HepG2 (cell line): ENCODE data around the gene THSD4. TPM values are rescaled to one million over a fixed set of nuclear protein-coding genes. Genes with fewer than 3 reads are reported as not detected.

Experiments
- ATAC-seq: fragments of 200-7000 bp; cut with Tn5 transposase; 3 replicates; pipeline ENCODE4 v1.9.1; 2020; ENCODE audit warnings: mild to moderate bottlenecking, moderate library complexity
- BruUV-seq: library from RNA; stranded (reverse); fragments of 400-500 nt; replicated peaks from 2 replicates; lab custom pipeline; 2021; lab: Mats Ljungman, UMichigan
- CTCF ChIA-PET: fragments of 300-600 bp; formaldehyde crosslinking; extraction: SDS; loops from one replicate; lab custom pipeline; 2021; ENCODE audit warnings: low total read pairs, inconsistent platforms, low intra/inter-chr PET ratio; lab: Yijun Ruan, JAX
- POLR2A ChIA-PET: fragments of 350-600 bp; sonication (Branson Sonifier 250); formaldehyde crosslinking; loops from one replicate; lab custom pipeline; 2020; ENCODE audit warnings: antibody characterized with exemption, inconsistent platforms; lab: Yijun Ruan, JAX
- DNase-seq: peaks from one replicate; pipeline ENCODE4 v3.0.0-alpha.2; 2015; ENCODE audit warnings: low spot score
- FAIRE-seq: peaks from 3 replicates; lab custom pipeline; 2011; peaks lifted over from hg19 to GRCh38; lab: Jason Lieb, UNC
- H2AFZ ChIP-seq: one replicate; pipeline ENCODE4 v1.6.1; 2011; ENCODE audit warnings: low read length, inconsistent platforms
- H3K27ac ChIP-seq: fragments of 300-600 bp; 3 replicates; pipeline ENCODE4 v1.8.0; 2011; ENCODE audit warnings: mixed run types, mild to moderate bottlenecking, mixed read lengths, low read length, inconsistent platforms; ENCODE audit not compliant: insufficient read depth; ENCODE audit errors: extremely low read length
- H3K27me3 ChIP-seq, 2 experiments: fragments of 200-600 bp in 1 of 2; 2 replicates in 1 of 2; 3 replicates in 1 of 2; pipeline versions ENCODE4 v1.6.0 to v1.8.0; 2011; ENCODE audit warnings: low read length in 2 of 2, mild to moderate bottlenecking in 2 of 2, moderate library complexity in 2 of 2, inconsistent platforms in 1 of 2; ENCODE audit not compliant: insufficient read depth in 2 of 2, control insufficient read depth in 1 of 2
- H3K36me3 ChIP-seq, 2 experiments: fragments of 200-600 bp in 1 of 2; replicated peaks in 1 of 2; 2 replicates in 1 of 2; 3 replicates in 1 of 2; pipeline versions ENCODE4 v1.5.1 to v1.8.0; 2011; ENCODE audit warnings: low read length in 2 of 2, inconsistent platforms in 1 of 2; ENCODE audit not compliant: insufficient read depth in 2 of 2, control insufficient read depth in 1 of 2
- H3K4me1 ChIP-seq: 2 replicates; pipeline ENCODE4 v1.5.1; 2012; ENCODE audit warnings: low read length, inconsistent platforms; ENCODE audit not compliant: insufficient read depth
- H3K4me2 ChIP-seq: 2 replicates; pipeline ENCODE4 v1.6.0; 2011; ENCODE audit warnings: low read depth, low read length, inconsistent platforms
- H3K4me3 ChIP-seq, 3 experiments: fragments of 200-600 bp in 1 of 3; sonication (generic), shearing (Covaris generic) in 1 of 3; replicated peaks in 1 of 3; 2 replicates each; pipeline ENCODE4 v1.5.1; 2011 to 2016; ENCODE audit warnings: low read length in 3 of 3, inconsistent platforms in 2 of 3, low read depth in 2 of 3, mild to moderate bottlenecking in 2 of 3, control low read depth in 1 of 3, mixed read lengths in 1 of 3; ENCODE audit not compliant: insufficient read depth in 1 of 3
- H3K79me2 ChIP-seq: one replicate; pipeline ENCODE4 v1.6.1; 2011; ENCODE audit warnings: low read length, inconsistent platforms; ENCODE audit not compliant: insufficient read depth
- H3K9ac ChIP-seq: 2 replicates; pipeline ENCODE4 v1.6.0; 2011; ENCODE audit warnings: mild to moderate bottlenecking, low read depth, low read length, inconsistent platforms; ENCODE audit not compliant: insufficient read depth
- H3K9me3 ChIP-seq: 2 replicates; pipeline ENCODE4 v1.5.1; 2012; ENCODE audit warnings: mild to moderate bottlenecking, low read length
- H4K20me1 ChIP-seq: 2 replicates; pipeline ENCODE4 v1.6.0; 2011; ENCODE audit warnings: inconsistent platforms, mild to moderate bottlenecking, low read length, moderate library complexity; ENCODE audit not compliant: insufficient read depth
- BRCA1 ChIP-seq: sonication (generic); formaldehyde crosslinking; IDR thresholded peaks from 2 replicates; pipeline ENCODE4 v1.4.0; 2020; ENCODE audit warnings: missing genetic modification reagents
- CCAR2 ChIP-seq: fragments of 200-400 bp; formaldehyde crosslinking; optimal IDR thresholded peaks from 2 replicates; pipeline ENCODE3; 2018; ENCODE audit warnings: low read depth, mild to moderate bottlenecking, low read length, moderate library complexity
- MED8 ChIP-seq: sonication (generic); formaldehyde crosslinking; IDR thresholded peaks from 2 replicates; pipeline ENCODE4 v1.8.1; 2023; ENCODE audit warnings: mild to moderate bottlenecking, missing genetic modification reagents; ENCODE audit not compliant: insufficient replicate concordance
- NFYB ChIP-seq: sonication (generic); formaldehyde crosslinking; IDR thresholded peaks from 2 replicates; pipeline ENCODE4 v1.4.0; 2020; ENCODE audit warnings: missing genetic modification reagents
- PRPF4 ChIP-seq: fragments of 200-400 bp; formaldehyde crosslinking; IDR thresholded peaks from 2 replicates; pipeline ENCODE4 v1.6.1; 2016; ENCODE audit warnings: low read length, low read depth; ENCODE audit not compliant: poor library complexity, severe bottlenecking
- RARA ChIP-seq: IDR thresholded peaks from 2 replicates; pipeline ENCODE4 v1.6.1; 2016; ENCODE audit warnings: missing genetic modification reagents, missing compliant biosample characterization
- TAF1 ChIP-seq: sonication (generic); formaldehyde crosslinking; IDR thresholded peaks from 2 replicates; pipeline ENCODE4 v1.4.0; 2020; ENCODE audit warnings: missing genetic modification reagents
- THAP11 ChIP-seq: IDR thresholded peaks from 2 replicates; pipeline ENCODE4 v1.6.1; 2016; ENCODE audit warnings: missing biosample characterization, missing genetic modification reagents
- U2AF2 ChIP-seq: fragments of 200-400 bp; formaldehyde crosslinking; IDR thresholded peaks from 2 replicates; pipeline ENCODE4 v1.6.1; 2017; ENCODE audit warnings: low read depth, mild to moderate bottlenecking, low read length
- ZC3H4 ChIP-seq: sonication (generic); formaldehyde crosslinking; IDR thresholded peaks from 2 replicates; pipeline ENCODE4 v1.4.0; 2020; ENCODE audit warnings: missing genetic modification reagents, borderline replicate concordance
- ZEB1 ChIP-seq: IDR thresholded peaks from 2 replicates; pipeline ENCODE4 v1.6.1; 2012; ENCODE audit warnings: mild to moderate bottlenecking, low read depth, inconsistent platforms; ENCODE audit not compliant: insufficient replicate concordance
- ZNF24 ChIP-seq: fragments of 450-650 bp; IDR thresholded peaks from 2 replicates; pipeline ENCODE4 v1.6.1; 2017; ENCODE audit warnings: antibody characterized with exemption, mild to moderate bottlenecking
- ZNF616 ChIP-seq: sonication (generic); formaldehyde crosslinking; IDR thresholded peaks from 2 replicates; pipeline ENCODE4 v1.5.0; 2020; ENCODE audit warnings: low read depth, mild to moderate bottlenecking, missing genetic modification reagents
- ZNF710 ChIP-seq: sonication (generic); formaldehyde crosslinking; IDR thresholded peaks from 2 replicates; pipeline ENCODE4 v1.5.0; 2020; ENCODE audit warnings: mild to moderate bottlenecking, missing genetic modification reagents, borderline replicate concordance
- ZNF720 ChIP-seq: sonication (generic); formaldehyde crosslinking; IDR thresholded peaks from 2 replicates; pipeline ENCODE4 v1.4.0; 2020; ENCODE audit warnings: missing genetic modification reagents
- ZNF878 ChIP-seq: sonication (generic); formaldehyde crosslinking; IDR thresholded peaks from 2 replicates; pipeline ENCODE4 v1.8.1; 2023; ENCODE audit warnings: mild to moderate bottlenecking, missing genetic modification reagents, moderate library complexity
- WGBS: methylation state at CpG from one replicate; pipeline ENCODE4 v1.1.6; 2017; ENCODE audit warnings: low lambda C conversion rate; 5-methylcytosine and 5-hydroxymethylcytosine counted together
- in situ Hi-C: cut with HindIII; loops from 2 replicates; pipeline ENCODE4 v1.10.0; 2017; ENCODE audit warnings: low pct_unique_long_range_greater_than_20kb; ENCODE audit not compliant: extremely low pct_ligation_motif_present
- intact Hi-C: fragments of 100-400 bp; cut with micrococcal nuclease; formaldehyde crosslinking; loops from one replicate; pipeline ENCODE4 v1.10.0; 2022; ENCODE audit not compliant: unreplicated experiment
- polyA plus RNA-seq, 8 experiments: library from polyadenylated mRNA; depleted of rRNA in 3 of 8; stranded (reverse) in 7 of 8; unstranded in 1 of 8; fragments of >200 nt; fragmentation: Illumina TruSeq in 4 of 8; extraction: Trizol in 4 of 8; gene quantifications; 2 replicates each; pipeline versions ENCODE4 v1.2.1 to v1.2.3, GENCODE V29; 2011 to 2016; ENCODE audit warnings: low read depth in 4 of 8, missing spikeins in 1 of 8, mixed read lengths in 1 of 8; ENCODE audit not compliant: insufficient read depth in 1 of 8
- total RNA-seq, 5 experiments: library from RNA; depleted of rRNA; stranded (reverse); fragments of >200 nt; fragmentation: Illumina TruSeq; extraction: Trizol; gene quantifications; 2 replicates each; pipeline ENCODE4 v1.2.3, GENCODE V29; 2016; ENCODE audit warnings: low read depth in 1 of 5

Gene THSD4
- total and polyA plus RNA-seq, 2 of the 13 experiments (the other 11 are each of a cell fraction or from before 2014, with no cell fraction given): 0.07 to 0.21 TPM

GRCh38 chr15:71638876-71639275 lies 523.6 kb downstream of the THSD4 start:
- 100% methylated on average over 1 of the region's 1 CpG for WGBS
- Histone ChIP-seq H4K20me1 (no peaks in the 10 kb centered on the region), H3K9ac (no peak overlapping the region), H3K27ac (no peak overlapping the region), H3K9me3 (no peaks in the 10 kb centered on the region), H3K79me2 (no peaks in the 10 kb centered on the region), H3K4me3 (no peak overlapping the region), H3K36me3 (no peaks in the 10 kb centered on the region), H3K4me2 (no peak overlapping the region), H2AFZ (no peak overlapping the region), H3K27me3 (no peaks in the 10 kb centered on the region; a peak in 1 of 5 replicates), H3K4me1 (no peaks in the 10 kb centered on the region)
- FAIRE-seq (no peak), ATAC-seq (no peak), DNase-seq (no peak)
- in situ Hi-C loops: no loop called here
- BruUV-seq: no TSS peak
- ChIA-PET CTCF (no interaction called here), POLR2A (no interaction called here)
- TF ChIP-seq ZNF616 (CRISPR knock-in tag) (no peak), U2AF2 (no peak), PRPF4 (no peak), ZNF720 (CRISPR knock-in tag) (no peak), THAP11 (CRISPR knock-in tag) (no peak), NFYB (peak; percentile 32; the same call in 1 of the 2 replicates), RARA (CRISPR knock-in tag) (no peak)
- intact Hi-C loops: no loop called here

- POLR2A ChIA-PET: no interaction called here
Observed at GRCh38 chr15:71639471-71639870, 524.2 kb downstream of the THSD4 start.

More at GRCh38 chr15:71639471-71639870, 524.2 kb downstream of the THSD4 start:
- no peak overlapping the region for H3K9ac ChIP-seq
- TF ChIP-seq ZNF24: no peak
- TF ChIP-seq BRCA1 (CRISPR knock-in tag): no peak
- no peak for TF ChIP-seq TAF1 (CRISPR knock-in tag)
- no peak for TF ChIP-seq ZNF878
- TF ChIP-seq MED8: no peak
- TF ChIP-seq CCAR2: no peak
- no peak for TF ChIP-seq ZEB1
- no peak for TF ChIP-seq ZC3H4 (CRISPR knock-in tag)
- no peak for TF ChIP-seq ZNF710 (CRISPR knock-in tag)
- no TSS peak for BruUV-seq
- WGBS: 0% methylated on average over 1 of the region's 1 CpG
- in situ Hi-C loops: no loop called here
- H3K4me3 ChIP-seq: no peak overlapping the region
- H3K36me3 ChIP-seq: no peaks in the 10 kb centered on the region
- H3K79me2 ChIP-seq: no peaks in the 10 kb centered on the region
- H3K27me3 ChIP-seq: no peaks in the 10 kb centered on the region; a peak in 1 of 5 replicates
- H3K9me3 ChIP-seq: no peaks in the 10 kb centered on the region
- intact Hi-C loops: no loop called here
- H3K4me1 ChIP-seq: no peaks in the 10 kb centered on the region
- FAIRE-seq (no peak), ATAC-seq (no peak), DNase-seq (no peak)
- no peak overlapping the region for H3K4me2 ChIP-seq
- CTCF ChIA-PET: no interaction called here
- no peak overlapping the region for H3K27ac ChIP-seq
- H4K20me1 ChIP-seq: no peaks in the 10 kb centered on the region
- H2AFZ ChIP-seq: no peak overlapping the region
